Natural killer cell (primary cell): ENCODE results near the gene TTR. TPM values are rescaled to one million over a fixed set of nuclear protein-coding genes. Genes with fewer than 3 reads are reported as not detected.

Source experiments
- ATAC-seq, 3 donors: fragments of 150-1000 bp in 2 of 3; fragments of 200-7000 bp in 1 of 3; cut with Tn5 transposase; 1 replicate in 1 of 3; 2 replicates in 2 of 3; pipeline ENCODE4 v1.10.0; 2021; ENCODE audit warnings: mild to moderate bottlenecking in 2 of 3, moderate library complexity in 2 of 3
- DNase-seq, 2 donors: peaks; one replicate each; pipeline versions ENCODE4 v3.0.0 to v3.0.0-alpha.2; 2013 to 2021; ENCODE audit warnings: mixed read lengths in 1 of 2
- H3K27ac ChIP-seq: one replicate; pipeline ENCODE4 v1.5.1; 2013; ENCODE audit warnings: mild to moderate bottlenecking, low read length
- H3K27me3 ChIP-seq: one replicate; pipeline ENCODE4 v1.6.1; 2013; ENCODE audit warnings: low read length; ENCODE audit not compliant: control insufficient read depth, insufficient read depth
- H3K36me3 ChIP-seq: one replicate; pipeline ENCODE4 v1.6.1; 2013; ENCODE audit warnings: low read length; ENCODE audit not compliant: control insufficient read depth, insufficient read depth
- H3K4me1 ChIP-seq: one replicate; pipeline ENCODE4 v1.6.1; 2013; ENCODE audit warnings: low read length; ENCODE audit not compliant: control insufficient read depth, insufficient read depth
- H3K4me3 ChIP-seq: one replicate; pipeline ENCODE4 v1.5.1; 2013; ENCODE audit warnings: low read length
- H3K9me3 ChIP-seq: one replicate; pipeline ENCODE4 v1.6.1; 2013; ENCODE audit warnings: low read length; ENCODE audit not compliant: control insufficient read depth, insufficient read depth
- H3K27ac Mint-ChIP-seq, 2 donors: one replicate each; pipeline ENCODE4 v1.8.0; 2022; ENCODE audit warnings: mild to moderate bottlenecking in 2 of 2, mixed read lengths in 2 of 2, moderate library complexity in 1 of 2
- H3K27me3 Mint-ChIP-seq, 2 donors: one replicate each; pipeline ENCODE4 v1.8.0; 2022; ENCODE audit warnings: low read depth in 2 of 2, mixed read lengths in 2 of 2
- H3K36me3 Mint-ChIP-seq: one replicate; pipeline ENCODE4 v1.8.0; 2022; ENCODE audit warnings: mixed read lengths
- H3K4me1 Mint-ChIP-seq, 2 donors: one replicate each; pipeline ENCODE4 v1.8.0; 2022; ENCODE audit warnings: mixed read lengths in 2 of 2
- H3K4me3 Mint-ChIP-seq: one replicate; pipeline ENCODE4 v1.8.0; 2022; ENCODE audit warnings: mild to moderate bottlenecking, moderate library complexity, mixed read lengths
- H3K9me3 Mint-ChIP-seq, 2 donors: one replicate each; pipeline ENCODE4 v1.8.0; 2022; ENCODE audit warnings: mixed read lengths in 2 of 2
- CTCF ChIP-seq: fragments of 200-600 bp; IDR thresholded peaks from one replicate; pipeline ENCODE4 v1.8.0; 2022; ENCODE audit warnings: antibody characterized with exemption
- WGBS: methylation state at CpG from one replicate; pipeline ENCODE4 v1.1.7; 2013; ENCODE audit warnings: missing lambda C conversion rate; ENCODE audit not compliant: insufficient coverage; 5-methylcytosine and 5-hydroxymethylcytosine counted together
- intact Hi-C: fragments of 100-400 bp; cut with micrococcal nuclease; formaldehyde crosslinking; loops from one replicate; pipeline ENCODE4 v1.14.2; 2022
- total RNA-seq, 4 donors: library from RNA; stranded (reverse); fragments of 120-200 nt in 1 of 4; gene quantifications; one replicate each; pipeline versions ENCODE4 v1.2.3 to v1.2.4, GENCODE V29; 2013 to 2022

TTR gene
- total RNA-seq = not detected
- total RNA-seq (2013) = not detected

DNA sequence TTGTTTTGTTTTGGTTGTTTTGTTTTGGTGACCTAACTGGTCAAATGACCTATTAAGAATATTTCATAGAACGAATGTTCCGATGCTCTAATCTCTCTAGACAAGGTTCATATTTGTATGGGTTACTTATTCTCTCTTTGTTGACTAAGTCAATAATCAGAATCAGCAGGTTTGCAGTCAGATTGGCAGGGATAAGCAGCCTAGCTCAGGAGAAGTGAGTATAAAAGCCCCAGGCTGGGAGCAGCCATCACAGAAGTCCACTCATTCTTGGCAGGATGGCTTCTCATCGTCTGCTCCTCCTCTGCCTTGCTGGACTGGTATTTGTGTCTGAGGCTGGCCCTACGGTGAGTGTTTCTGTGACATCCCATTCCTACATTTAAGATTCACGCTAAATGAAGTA, at the start of gene TTR:
TTR (plus strand) TSS at position 250 of the 400 bp plus-strand sequence; CDS start at position 276, 26 bp downstream.
- WGBS = 95% methylated on average over 5 of the region's 5 CpGs
- Histone ChIP-seq H3K4me1 (no peaks in the 10 kb centered on the region), H3K9me3 (no peaks in the 10 kb centered on the region), H3K36me3 (no peaks in the 10 kb centered on the region), H3K27ac (no peak within 1 kb of the TSS), H3K4me3 (no peak within 1 kb of the TSS), H3K27me3 (no peaks in the 10 kb centered on the region)
- no peak for ATAC-seq
- H3K27me3 Mint-ChIP-seq = peaks cover 8 to 28% of the 10 kb centered on the region in 2 donors
- H3K4me3 Mint-ChIP-seq = no peak within 1 kb of the TSS
- no peak within 1 kb of the TSS for H3K27ac Mint-ChIP-seq
- no peak for TF ChIP-seq CTCF
- H3K36me3 Mint-ChIP-seq = no peaks in the 10 kb centered on the region
- no peak for DNase-seq
- H3K4me1 Mint-ChIP-seq = no peaks in the 10 kb centered on the region
- intact Hi-C loops = no loop called here
- no peaks in the 10 kb centered on the region for H3K9me3 Mint-ChIP-seq

GRCh38 chr18:31546476-31546875, 45.2 kb upstream of the TTR start:
- Mint-ChIP-seq H3K27me3 (peaks cover 0 to 6% of the 10 kb centered on the region in 2 donors), H3K9me3 (no peaks in the 10 kb centered on the region), H3K4me3 (no peak overlapping the region), H3K36me3 (no peaks in the 10 kb centered on the region), H3K27ac (no peak overlapping the region), H3K4me1 (no peaks in the 10 kb centered on the region)
- WGBS = 55% methylated on average over 2 of the region's 2 CpGs
- Histone ChIP-seq H3K4me1 (no peaks in the 10 kb centered on the region), H3K9me3 (no peaks in the 10 kb centered on the region), H3K27me3 (no peaks in the 10 kb centered on the region), H3K27ac (no peak overlapping the region), H3K36me3 (no peaks in the 10 kb centered on the region), H3K4me3 (no peak overlapping the region)
- no peak for DNase-seq
- no peak for ATAC-seq
- intact Hi-C loops = no loop called here
- no peak for TF ChIP-seq CTCF

GRCh38 chr18:31548853-31549252, 42.8 kb upstream of the TTR start:
- no peak overlapping the region for H3K4me3 Mint-ChIP-seq
- Histone ChIP-seq H3K4me3 (no peak overlapping the region), H3K27me3 (no peaks in the 10 kb centered on the region), H3K9me3 (no peaks in the 10 kb centered on the region), H3K36me3 (no peaks in the 10 kb centered on the region), H3K4me1 (no peaks in the 10 kb centered on the region), H3K27ac (no peak overlapping the region)
- DNase-seq = no peak
- ATAC-seq = no peak
- WGBS = 93% methylated on average over 2 of the region's 2 CpGs
- H3K27me3 Mint-ChIP-seq = peaks cover 1 to 18% of the 10 kb centered on the region in 2 donors
- intact Hi-C loops = no loop called here
- H3K27ac Mint-ChIP-seq = no peak overlapping the region
- H3K9me3 Mint-ChIP-seq = no peaks in the 10 kb centered on the region
- TF ChIP-seq CTCF = no peak
- no peaks in the 10 kb centered on the region for H3K4me1 Mint-ChIP-seq
- no peaks in the 10 kb centered on the region for H3K36me3 Mint-ChIP-seq

DNA sequence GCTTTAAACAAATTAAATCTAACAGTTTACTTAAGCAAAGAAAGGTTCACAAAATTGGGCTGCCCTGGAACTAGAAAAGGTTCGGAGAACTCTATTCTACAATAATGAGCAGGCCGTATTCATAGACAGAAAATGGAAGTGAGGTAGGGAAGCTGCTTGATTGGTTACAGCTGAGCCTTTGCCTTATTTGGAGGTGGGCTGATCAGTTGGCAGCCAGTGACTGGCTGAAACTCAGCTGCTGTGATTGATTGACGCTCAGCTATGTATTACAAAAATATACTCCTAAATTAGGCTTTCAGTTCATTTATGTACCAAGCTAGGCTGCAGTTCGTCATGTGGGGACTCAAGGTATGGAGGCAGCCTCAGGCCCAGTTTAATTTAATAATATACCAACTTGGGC, 42.3 kb upstream of the TTR start:
- Histone ChIP-seq H3K36me3 (no peaks in the 10 kb centered on the region), H3K9me3 (no peaks in the 10 kb centered on the region), H3K4me3 (no peak overlapping the region), H3K27ac (no peak overlapping the region), H3K4me1 (no peaks in the 10 kb centered on the region), H3K27me3 (no peaks in the 10 kb centered on the region)
- DNase-seq (no peak), ATAC-seq (no peak)
- Mint-ChIP-seq H3K27ac (no peak overlapping the region), H3K27me3 (peaks cover 6 to 23% of the 10 kb centered on the region in 2 donors), H3K4me1 (no peaks in the 10 kb centered on the region), H3K4me3 (no peak overlapping the region), H3K9me3 (no peaks in the 10 kb centered on the region), H3K36me3 (no peaks in the 10 kb centered on the region)
- WGBS = 87% methylated on average over 4 of the region's 4 CpGs
- intact Hi-C loops = no loop called here
- no peak for TF ChIP-seq CTCF
